ENCODE measurements around the gene PGF.
A peak's percentile ranks its signal among the peaks of the same experiment; 100 is the strongest.

GRCh38 chr14:74906925-74907521 is 48.4 kb downstream of the PGF start:
- peak in 1 of 6 experiments; percentile 21 for TF ChIP-seq CTCF (IDR thresholded peaks at IDR 0.05)
- TF ChIP-seq POLR2A (IDR thresholded peaks at IDR 0.05): no peak

Data from esophagus squamous epithelium (tissue), 4 donors.